Cardiac muscle cell (in vitro differentiated cells and primary cell): ENCODE results near the gene HS2ST1. TPM values are rescaled to one million over a fixed set of nuclear protein-coding genes. Genes with fewer than 3 reads are reported as not detected.
A peak's percentile ranks its signal among the peaks of the same experiment; 100 is the strongest.

Source experiments
- DNase-seq, 2 donors: peaks; one replicate each; pipeline versions ENCODE4 v3.0.0 to v3.0.0-alpha.2; 2010 to 2017; ENCODE audit warnings: low read depth in 1 of 2, low spot score in 1 of 2
- H3K27ac ChIP-seq: fragments of 200-600 bp; sonication (generic); 2 replicates; pipeline ENCODE4 v1.5.1; 2016
- H3K27me3 ChIP-seq: fragments of 200-600 bp; sonication (generic); 2 replicates; pipeline ENCODE4 v1.6.0; 2016; ENCODE audit warnings: control low read depth
- H3K36me3 ChIP-seq: fragments of 200-600 bp; sonication (generic); 2 replicates; pipeline ENCODE4 v1.5.1; 2016; ENCODE audit warnings: control low read depth
- H3K4me1 ChIP-seq: fragments of 200-600 bp; sonication (generic); 2 replicates; pipeline ENCODE4 v1.8.1; 2017; ENCODE audit warnings: low read depth, mild to moderate bottlenecking, mixed run types
- H3K4me3 ChIP-seq: fragments of 200-600 bp; sonication (generic); 2 replicates; pipeline ENCODE4 v1.5.1; 2016; ENCODE audit warnings: mild to moderate bottlenecking
- H3K9me3 ChIP-seq: fragments of 200-600 bp; sonication (generic); 2 replicates; pipeline ENCODE4 v1.5.1; 2017; ENCODE audit warnings: low read depth, mild to moderate bottlenecking, control low read depth
- CTCF ChIP-seq: IDR thresholded peaks from 2 replicates; pipeline ENCODE4 v1.5.1; 2012; ENCODE audit warnings: low read depth, mild to moderate bottlenecking, low read length
- polyA plus RNA-seq: library from polyadenylated mRNA; unstranded; fragments of >200 nt; fragmentation: Nextera tagmentation; extraction: Ambion mirVana; gene quantifications from 2 replicates; pipeline ENCODE4 v1.2.1, GENCODE V29; 2016
- total RNA-seq: library from RNA; depleted of rRNA; stranded (reverse); fragments of >200 nt; gene quantifications from 2 replicates; pipeline ENCODE4 v1.2.3, GENCODE V29; 2016

HS2ST1 gene
- total and polyA plus RNA-seq, 2 experiments from 2014 or later, result 13.9 to 19.0 TPM

- Histone ChIP-seq H3K9me3 (no peaks in the 10 kb centered on the region), H3K4me1 (peaks cover 15% of the 10 kb centered on the region), H3K27ac (no peak overlapping the region), H3K36me3 (no peaks in the 10 kb centered on the region), H3K27me3 (no peaks in the 10 kb centered on the region), H3K4me3 (no peak overlapping the region)
- no peak for DNase-seq
- TF ChIP-seq CTCF, result no peak
Measured at GRCh38 chr1:87052400-87052799, 138.0 kb downstream of the HS2ST1 start.

GRCh38 chr1:87052961-87053360 lies 138.5 kb downstream of the HS2ST1 start:
- Histone ChIP-seq H3K36me3 (no peaks in the 10 kb centered on the region), H3K27me3 (no peaks in the 10 kb centered on the region), H3K9me3 (no peaks in the 10 kb centered on the region), H3K4me3 (no peak overlapping the region), H3K4me1 (peaks cover 15% of the 10 kb centered on the region), H3K27ac (no peak overlapping the region)
- no peak for DNase-seq
- TF ChIP-seq CTCF, result no peak

- Histone ChIP-seq H3K27me3 (no peaks in the 10 kb centered on the region), H3K36me3 (no peaks in the 10 kb centered on the region), H3K4me1 (peaks cover 15% of the 10 kb centered on the region), H3K27ac (no peak overlapping the region), H3K9me3 (no peaks in the 10 kb centered on the region), H3K4me3 (no peak overlapping the region)
- no peak for TF ChIP-seq CTCF
- DNase-seq, result no peak
Measured at GRCh38 chr1:87053446-87053845, 139.0 kb downstream of the HS2ST1 start.

- Histone ChIP-seq H3K27me3 (no peaks in the 10 kb centered on the region), H3K36me3 (no peaks in the 10 kb centered on the region), H3K4me3 (no peak overlapping the region), H3K4me1 (peaks cover 9% of the 10 kb centered on the region), H3K9me3 (no peaks in the 10 kb centered on the region), H3K27ac (no peak overlapping the region)
- no peak for TF ChIP-seq CTCF
- DNase-seq, result no peak
Measured at GRCh38 chr1:87056974-87057373, 142.5 kb downstream of the HS2ST1 start.

- Histone ChIP-seq H3K27me3 (no peaks in the 10 kb centered on the region), H3K36me3 (no peaks in the 10 kb centered on the region), H3K4me1 (peaks cover 5% of the 10 kb centered on the region), H3K4me3 (no peak overlapping the region), H3K9me3 (no peaks in the 10 kb centered on the region), H3K27ac (no peak overlapping the region)
- TF ChIP-seq CTCF, result no peak
- no peak for DNase-seq
Measured at GRCh38 chr1:87058343-87058649, 143.9 kb downstream of the HS2ST1 start.

- H3K9me3 ChIP-seq, result no peaks in the 10 kb centered on the region
- no peak overlapping the region for H3K4me3 ChIP-seq
- no peaks in the 10 kb centered on the region for H3K36me3 ChIP-seq
- DNase-seq, result peak in 1 of 2 donors; percentile 25
- H3K27me3 ChIP-seq, result no peaks in the 10 kb centered on the region
- H3K4me1 ChIP-seq, result no peaks in the 10 kb centered on the region
- no peak overlapping the region for H3K27ac ChIP-seq
- TF ChIP-seq CTCF, result no peak
Measured at GRCh38 chr1:87061742-87062156, 147.3 kb downstream of the HS2ST1 start.
